Measurements from ENCODE around the gene AGTRAP.

AGTRAP gene

GRCh38 chr1:11735854-11736745 lies at the start of gene AGTRAP:
TSS of gene AGTRAP (plus strand) at chr1:11736136. CDS start at chr1:11736209, 73 bp downstream.
- DNase-seq (ENCODE audit: low read depth, low spot score) = peak; percentile 62

DNA sequence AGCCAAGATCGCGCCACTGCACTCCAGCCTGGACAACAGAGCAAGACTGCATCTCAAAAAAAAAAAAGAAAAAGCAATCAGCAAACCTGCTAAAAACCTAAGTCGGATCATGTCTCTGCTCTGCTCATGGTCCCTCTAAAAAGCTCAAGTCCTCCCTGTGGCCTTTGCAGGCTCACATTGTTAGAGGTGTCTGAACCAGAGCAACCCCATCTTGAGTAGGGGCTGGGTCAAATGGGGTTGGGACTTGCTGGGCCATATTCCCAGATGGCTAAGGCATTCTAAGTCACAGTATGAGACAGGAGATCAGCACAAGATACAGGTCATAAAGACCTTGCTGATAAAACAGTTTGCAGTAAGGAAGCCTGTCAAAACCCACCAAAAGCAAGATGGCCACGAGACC lies 47.4 kb upstream of the AGTRAP start:
- no peak for DNase-seq (ENCODE audit: low read depth, low spot score)

DNA sequence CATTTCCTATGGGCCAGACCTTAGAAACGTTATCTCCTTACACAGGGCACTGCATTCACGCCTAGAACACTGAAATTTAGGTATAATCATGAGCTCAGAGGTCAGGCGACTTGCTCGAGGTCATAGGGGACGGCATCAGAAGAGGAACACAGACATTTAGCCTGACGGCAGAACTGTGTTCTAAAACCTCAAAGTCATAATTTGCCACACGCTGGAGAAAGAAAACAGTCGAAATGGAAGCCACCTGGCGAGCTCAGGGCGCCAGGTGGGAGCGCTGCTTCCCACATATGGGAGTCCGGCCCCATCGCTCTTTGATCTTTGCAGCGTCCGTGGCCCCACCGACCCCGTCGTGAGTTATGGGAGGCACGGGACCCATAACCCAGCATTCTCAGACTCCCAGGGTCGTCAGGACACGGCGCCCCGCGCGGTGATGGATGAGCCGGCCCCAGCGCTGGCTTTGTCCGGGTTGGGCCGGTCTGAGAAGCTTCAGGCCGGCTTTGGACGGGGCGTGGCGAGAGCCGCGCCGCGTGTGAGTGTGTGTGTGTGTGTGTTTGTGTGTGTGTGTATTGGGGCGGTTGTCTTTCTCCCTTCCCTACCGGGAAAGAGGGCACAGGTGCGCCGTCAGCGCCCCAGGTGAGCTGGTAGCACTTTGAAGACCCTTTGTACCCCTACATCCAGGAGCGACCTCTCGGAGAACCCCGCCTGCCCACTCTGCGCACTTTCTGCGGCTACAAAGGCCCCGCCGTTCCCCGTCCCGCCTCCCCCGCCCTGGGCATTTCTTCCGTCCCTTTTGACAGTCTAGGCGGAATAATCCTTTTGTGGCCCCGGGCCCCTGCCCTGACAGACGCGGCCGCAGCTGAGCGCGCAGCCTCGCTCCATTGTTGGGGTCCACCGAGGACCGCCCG lies 45.3 kb upstream of the AGTRAP start:
- no peak for DNase-seq (ENCODE audit: low read depth, low spot score)

- no peak for DNase-seq (ENCODE audit: low read depth, low spot score)
Observed at GRCh38 chr1:11691302-11691914, 44.5 kb upstream of the AGTRAP start, which contains the start of gene DRAXIN. TSS of gene DRAXIN (plus strand) at chr1:11691710. CDS start at chr1:11706259, 14,549 bp downstream.

DNA sequence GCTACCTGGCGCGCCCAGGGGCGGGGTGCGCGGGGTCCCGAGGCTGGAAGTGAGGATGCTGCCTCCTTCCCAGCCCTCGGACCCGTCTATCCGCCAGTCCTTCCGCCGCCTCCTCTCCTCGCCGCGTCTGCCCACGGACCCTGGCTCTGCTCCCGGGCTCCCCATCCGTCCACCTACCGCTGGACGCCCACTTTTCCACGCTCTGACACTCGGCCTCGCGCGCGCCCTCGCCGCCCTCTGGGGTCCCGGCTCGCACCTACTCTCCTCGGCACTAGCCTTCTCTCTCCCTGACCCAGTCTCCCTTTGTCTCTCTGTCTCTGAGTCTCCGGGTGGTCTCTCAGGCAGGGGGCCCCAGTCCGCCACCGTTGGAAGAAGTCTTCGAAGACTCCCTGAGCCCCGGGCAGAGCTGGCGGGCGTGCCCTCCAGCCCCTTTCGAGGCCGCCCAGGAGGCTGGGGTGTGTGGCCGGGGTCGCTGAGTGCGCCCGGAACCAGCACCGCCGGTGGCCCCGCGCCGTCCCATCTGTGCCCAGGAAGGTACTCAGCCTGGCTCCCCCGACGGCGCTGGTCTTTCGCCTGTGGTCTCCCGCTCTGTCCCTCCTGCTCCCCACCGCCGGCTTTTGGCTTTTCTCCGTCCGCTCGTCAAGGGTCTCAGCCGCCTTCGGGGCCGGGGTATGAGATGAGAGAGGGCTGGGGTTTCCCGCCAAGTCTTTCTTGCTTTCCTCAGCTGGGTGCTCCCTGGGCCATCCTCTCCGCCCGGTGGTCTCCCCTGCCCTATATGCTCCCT lies 43.8 kb upstream of the AGTRAP start:
- DNase-seq (ENCODE audit: low read depth, low spot score) = no peak

- DNase-seq (ENCODE audit: low read depth, low spot score) = no peak
Observed at GRCh38 chr1:11693024-11693590, 42.8 kb upstream of the AGTRAP start.

GRCh38 chr1:11693917-11694316 lies 42.0 kb upstream of the AGTRAP start:
- DNase-seq (ENCODE audit: low read depth, low spot score) = no peak

GRCh38 chr1:11695861-11696260 lies 40.1 kb upstream of the AGTRAP start:
- no peak for DNase-seq (ENCODE audit: low read depth, low spot score)

GRCh38 chr1:11697188-11697892 lies 38.6 kb upstream of the AGTRAP start:
- no peak for DNase-seq (ENCODE audit: low read depth, low spot score)

- DNase-seq (ENCODE audit: low read depth, low spot score) = no peak
Observed at GRCh38 chr1:11697893-11698210, 38.1 kb upstream of the AGTRAP start.

DNA sequence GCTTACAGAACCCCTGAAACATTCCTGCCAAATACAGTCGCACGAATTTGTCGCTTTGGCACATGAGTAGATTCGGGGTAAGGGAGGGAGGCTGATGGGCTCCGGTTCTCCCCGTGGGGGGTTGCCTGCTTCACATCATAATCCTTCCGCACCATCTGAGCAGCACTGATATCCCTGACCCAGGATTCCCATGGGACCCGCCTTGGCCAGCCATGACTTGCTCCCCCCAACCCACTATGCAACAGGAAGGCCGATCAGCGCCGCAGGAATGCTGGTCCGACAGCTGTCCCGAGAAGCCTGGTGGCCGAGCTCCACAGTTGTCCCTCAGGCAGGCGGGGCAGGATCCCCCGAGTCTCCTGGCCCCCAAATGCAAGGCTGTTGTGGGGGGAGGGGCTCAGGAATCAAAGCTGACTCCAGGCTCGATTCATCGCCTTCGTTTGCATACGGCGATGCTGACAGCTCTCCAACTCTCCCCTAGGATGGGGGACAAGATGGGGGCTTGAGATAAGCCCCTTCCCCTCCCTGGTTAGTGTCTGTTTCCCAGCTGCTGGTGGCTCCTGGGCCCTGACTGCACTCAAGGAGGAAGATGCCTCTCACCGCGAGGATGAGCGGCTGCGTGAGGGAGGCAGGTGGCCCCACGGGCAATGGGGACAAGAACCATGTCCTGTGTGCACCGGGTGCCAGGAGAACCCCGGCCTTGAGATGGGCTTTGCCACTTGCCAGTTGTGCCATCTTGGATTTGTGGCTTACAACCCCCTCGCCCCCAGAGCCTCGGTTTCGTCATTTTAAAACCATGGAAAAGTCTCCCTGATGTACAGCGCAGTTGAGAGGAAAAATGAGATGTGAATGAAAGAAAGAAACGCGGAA lies 35.1 kb upstream of the AGTRAP start:
- DNase-seq (ENCODE audit: low read depth, low spot score) = no peak

DNA sequence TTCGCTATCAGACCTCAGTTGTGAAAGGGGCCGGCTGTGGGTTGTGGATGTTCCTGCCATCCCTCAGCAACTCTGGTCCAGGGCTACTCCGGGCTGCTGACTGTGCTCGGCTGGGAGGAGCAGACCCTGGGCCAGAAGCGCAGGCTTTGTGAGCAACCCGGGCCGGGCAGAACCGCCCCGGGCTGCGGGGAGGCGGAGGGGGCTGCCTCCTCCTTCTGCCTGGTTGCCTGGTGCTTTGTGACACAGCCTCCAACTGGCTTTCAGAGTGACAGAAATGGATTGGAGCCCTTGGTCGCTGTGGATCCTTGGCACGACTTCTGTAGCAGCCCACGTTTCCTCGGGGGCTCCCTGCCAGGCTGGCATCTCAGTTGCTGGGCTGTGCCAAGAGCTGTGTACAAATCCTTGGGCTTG lies 34.4 kb upstream of the AGTRAP start:
- DNase-seq (ENCODE audit: low read depth, low spot score) = no peak

- DNase-seq (ENCODE audit: low read depth, low spot score) = no peak
Observed at GRCh38 chr1:11701981-11702803, 33.7 kb upstream of the AGTRAP start.

GRCh38 chr1:11703357-11704193 lies 32.4 kb upstream of the AGTRAP start:
- DNase-seq (ENCODE audit: low read depth, low spot score) = no peak

DNA sequence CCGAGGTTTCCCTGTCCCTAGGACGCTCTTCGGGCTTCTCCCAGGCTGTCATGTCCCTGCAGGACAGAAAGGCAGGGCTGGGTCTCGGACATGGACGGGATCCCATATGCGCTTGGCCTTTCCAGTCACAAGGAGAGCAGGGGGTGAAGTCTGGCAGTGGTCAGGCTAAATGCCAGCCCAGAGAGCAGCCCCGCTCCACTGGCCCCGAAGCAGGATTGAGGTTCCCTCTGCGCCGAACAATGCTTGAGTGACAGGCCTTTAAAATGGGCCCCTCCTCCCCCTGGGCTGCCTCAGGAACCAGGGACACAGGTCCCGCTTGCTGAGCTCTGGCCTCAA lies 31.8 kb upstream of the AGTRAP start:
- DNase-seq (ENCODE audit: low read depth, low spot score) = no peak

GRCh38 chr1:11704691-11705475 lies 31.1 kb upstream of the AGTRAP start:
- DNase-seq (ENCODE audit: low read depth, low spot score) = no peak

DNA sequence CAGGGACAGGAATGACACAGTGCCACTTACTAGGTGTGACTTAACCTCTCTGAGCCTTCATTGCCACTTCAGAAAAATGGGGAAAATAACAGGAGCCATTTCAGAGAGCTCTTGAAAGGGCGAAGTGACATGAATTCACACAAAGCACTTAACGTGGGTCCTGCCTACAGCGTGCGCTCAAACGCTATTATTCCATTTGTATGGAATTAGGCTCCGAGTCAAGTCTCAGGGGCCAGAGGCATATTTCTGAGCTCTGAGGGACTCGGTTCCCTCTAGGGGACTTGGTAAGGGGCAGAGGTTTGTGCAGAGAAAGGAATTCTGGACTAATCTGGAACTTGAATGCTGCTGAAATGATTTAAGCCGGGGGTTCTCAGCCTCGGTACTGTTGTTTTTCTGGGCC lies 30.3 kb upstream of the AGTRAP start:
- DNase-seq (ENCODE audit: low read depth, low spot score) = no peak

Measured in activated CD4-positive, CD25-positive, alpha-beta regulatory T cell treated with anti-CD3 and anti-CD28 coated beads, Interleukin-2, amount 50 U/mL, for 16 hours (primary cell).